NCI-H2107 treated with DMSO at 0.1 percent for 48 hours (cell line): ENCODE results near the gene CEP72.
"Not testable (repeated sequence)": the region's sequence is repeated elsewhere in the genome, so short reads cannot be mapped to it uniquely, and the experiment has no call there.

Experiments
- DNase-seq: peaks from one replicate; lab custom pipeline; 2025; ENCODE audit not compliant: unreplicated experiment; lab: John Stamatoyannopoulos, UW

Gene CEP72

GRCh38 chr5:611731-612486 is at the start of gene CEP72:
TSS of gene CEP72 (plus strand) at chr5:612340. CDS start at chr5:612362, 22 bp downstream.
- DNase-seq = peak; percentile 60

GRCh38 chr5:565782-566440 is 46.2 kb upstream of the CEP72 start:
- no peak for DNase-seq

GRCh38 chr5:566636-567309 is 45.4 kb upstream of the CEP72 start:
- no peak for DNase-seq

GRCh38 chr5:567664-568060 is 44.5 kb upstream of the CEP72 start:
- no peak for DNase-seq

GRCh38 chr5:568061-568781 is 43.9 kb upstream of the CEP72 start:
- DNase-seq = no peak

- no peak for DNase-seq
Observed at GRCh38 chr5:568809-569208, 43.3 kb upstream of the CEP72 start.

- DNase-seq = no peak
Observed at GRCh38 chr5:569358-569867, 42.7 kb upstream of the CEP72 start.

GRCh38 chr5:569868-570361 is 42.2 kb upstream of the CEP72 start:
- no peak for DNase-seq

GRCh38 chr5:570446-570845 is 41.7 kb upstream of the CEP72 start:
- DNase-seq = no peak

GRCh38 chr5:570886-571285 is 41.3 kb upstream of the CEP72 start:
- DNase-seq = no peak

- DNase-seq = no peak
Observed at GRCh38 chr5:571791-572190, 40.3 kb upstream of the CEP72 start.

- DNase-seq = peak; percentile 97
Observed at GRCh38 chr5:572398-573019, 39.6 kb upstream of the CEP72 start.

- no peak for DNase-seq
Observed at GRCh38 chr5:573206-573605, 38.9 kb upstream of the CEP72 start.

GRCh38 chr5:573976-574375 is 38.2 kb upstream of the CEP72 start:
- DNase-seq = no peak

- DNase-seq = no peak
Observed at GRCh38 chr5:574906-575305, 37.2 kb upstream of the CEP72 start.

- no peak for DNase-seq
Observed at GRCh38 chr5:575636-576035, 36.5 kb upstream of the CEP72 start.

- not testable (repeated sequence) for DNase-seq
Observed at GRCh38 chr5:577214-577613, 34.9 kb upstream of the CEP72 start.

GRCh38 chr5:577800-578199 is 34.3 kb upstream of the CEP72 start:
- DNase-seq = no peak

- DNase-seq = no peak
Observed at GRCh38 chr5:579211-579610, 32.9 kb upstream of the CEP72 start.

GRCh38 chr5:579746-580366 is 32.3 kb upstream of the CEP72 start:
- DNase-seq = no peak
